Measurements from ENCODE around the gene SLC6A13. TPM values are rescaled to one million over a fixed set of nuclear protein-coding genes. Genes with fewer than 3 reads are reported as not detected.

The SLC6A13 gene
- total and polyA plus RNA-seq, 10 of the 15 experiments (the other 5 are each of a cell fraction or from before 2014, with no cell fraction given): 0.18 to 1.2 (median 0.20) TPM; not detected in 3

- Histone ChIP-seq H3K4me1 (ENCODE audit: control insufficient read depth, insufficient read depth, low read length) (peaks cover 7% of the 10 kb centered on the region), H2AFZ (ENCODE audit: control insufficient read depth, low read depth, low read length) (no peak overlapping the region; the same call in 1 of the 2 replicates), H3K4me3 (no peak overlapping the region), H3K9me3 (replicated peaks; ENCODE audit: control insufficient read depth, insufficient read depth, low read length) (peaks cover 2% of the 10 kb centered on the region; the same call in 1 of the 3 replicates), H3K9ac (ENCODE audit: control insufficient read depth, insufficient read depth, low read length) (no peak overlapping the region), H4K20me1 (ENCODE audit: control insufficient read depth, insufficient read depth) (no peaks in the 10 kb centered on the region), H3K27ac (ENCODE audit: control insufficient read depth, insufficient read depth) (no peak overlapping the region), H3K79me2 (ENCODE audit: control insufficient read depth, insufficient read depth, low read length) (no peaks in the 10 kb centered on the region), H3K4me2 (ENCODE audit: control insufficient read depth, insufficient read depth) (peak overlapping the region; percentile 28; the same call in 1 of the 2 replicates), H3K36me3 (ENCODE audit: control insufficient read depth in 2 of 2, insufficient read depth in 2 of 2, low read length in 1 of 2) (peaks cover 5 to 27% of the 10 kb centered on the region in 2 experiments), H3K27me3 (replicated peaks in 1 of 2; ENCODE audit: control insufficient read depth in 2 of 2, insufficient read depth in 2 of 2, low read length in 1 of 2) (no peaks in the 10 kb centered on the region)
- DNase-seq (ENCODE audit: low read depth, low spot score) (no peak), ATAC-seq (no peak), FAIRE-seq (no peak)
- TF ChIP-seq NR2C2 (IDR thresholded peaks at IDR 0.05; ENCODE audit: borderline replicate concordance, control insufficient read depth, insufficient read length, low read depth) (no peak), CHD4 (IDR thresholded peaks at IDR 0.05) (no peak), JUNB (IDR thresholded peaks at IDR 0.05) (peak; percentile 43; the same call in 1 of the 2 replicates), SMAD5 (IDR thresholded peaks at IDR 0.05; ENCODE audit: low read depth) (no peak), CUX1 (IDR thresholded peaks at IDR 0.05; ENCODE audit: insufficient replicate concordance, low read depth, low read length) (no peak), FOS (IDR thresholded peaks at IDR 0.05; ENCODE audit: borderline replicate concordance, extremely low read depth, insufficient read length) (no peak), POLR2AphosphoS2 (IDR thresholded peaks at IDR 0.05; ENCODE audit: low read depth, low read length) (no peak), RUNX3 (IDR thresholded peaks at IDR 0.05; ENCODE audit: low read length) (peak; percentile 55; the same call in 1 of the 2 replicates), NRF1 (conservative IDR thresholded peaks at IDR 0.05; ENCODE audit: low read depth, low read length) (no peak), E2F8 (IDR thresholded peaks at IDR 0.05; ENCODE audit: low read depth, partially characterized antibody) (no peak)
- CTCF ChIA-PET: interaction anchor here (0.8 kb wide), 1 partner anchor 157 kb away, joined by 3 read pairs; no protein-coding TSS in a partner anchor
- POLR2A ChIA-PET: no interaction called here
- RAD21 ChIA-PET (ENCODE audit: unreplicated experiment): no interaction called here
- BruUV-seq (replicated peaks): no TSS peak
- WGBS (ENCODE audit: insufficient coverage, insufficient replicate concordance, low lambda C conversion rate, missing lambda C conversion rate): 20% methylated on average over 5 of the region's 5 CpGs
- SMC1A ChIA-PET (ENCODE audit: uncharacterized antibody, unreplicated experiment): no interaction called here
- intact Hi-C loops (cut with micrococcal nuclease; ENCODE audit: unreplicated experiment) (no loop called here), in situ Hi-C loops (cut with MboI) (no loop called here)
Observed at GRCh38 chr12:286531-287300, 24.1 kb upstream of the SLC6A13 start.
